HG02852 (cell line): ENCODE data around the gene MBD6.

ENCODE experiments used
- ATAC-seq: cut with Tn5 transposase; IDR thresholded peaks from one replicate; pipeline ENCODE4 v1.9.1; 2021; ENCODE audit warnings: mild to moderate bottlenecking, moderate library complexity; ENCODE audit not compliant: unreplicated experiment

MBD6 gene

DNA sequence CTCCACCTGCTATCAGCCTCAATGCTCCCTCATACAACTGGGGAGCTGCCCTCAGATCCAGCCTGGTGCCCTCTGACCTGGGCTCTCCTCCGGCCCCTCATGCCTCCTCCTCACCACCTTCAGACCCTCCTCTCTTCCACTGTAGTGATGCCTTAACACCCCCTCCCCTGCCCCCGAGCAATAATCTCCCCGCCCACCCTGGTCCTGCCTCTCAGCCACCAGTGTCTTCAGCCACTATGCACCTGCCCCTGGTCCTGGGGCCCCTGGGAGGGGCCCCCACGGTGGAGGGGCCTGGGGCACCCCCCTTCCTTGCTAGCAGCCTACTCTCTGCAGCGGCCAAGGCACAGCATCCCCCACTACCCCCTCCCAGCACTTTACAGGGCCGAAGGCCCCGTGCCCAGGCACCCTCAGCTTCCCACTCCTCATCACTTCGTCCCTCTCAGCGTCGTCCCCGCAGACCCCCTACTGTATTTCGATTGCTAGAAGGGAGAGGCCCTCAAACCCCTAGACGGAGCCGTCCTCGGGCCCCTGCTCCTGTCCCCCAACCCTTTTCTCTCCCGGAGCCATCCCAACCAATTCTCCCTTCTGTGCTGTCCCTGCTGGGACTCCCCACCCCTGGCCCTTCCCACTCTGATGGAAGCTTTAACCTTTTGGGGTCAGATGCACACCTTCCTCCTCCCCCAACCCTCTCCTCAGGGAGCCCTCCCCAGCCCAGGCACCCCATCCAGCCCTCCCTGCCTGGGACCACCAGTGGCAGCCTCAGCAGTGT, 3.2 kb downstream of the MBD6 start:
- ATAC-seq: no peak

- no peak for ATAC-seq
Observed at GRCh38 chr12:57526477-57527126, 4.0 kb downstream of the MBD6 start.

DNA sequence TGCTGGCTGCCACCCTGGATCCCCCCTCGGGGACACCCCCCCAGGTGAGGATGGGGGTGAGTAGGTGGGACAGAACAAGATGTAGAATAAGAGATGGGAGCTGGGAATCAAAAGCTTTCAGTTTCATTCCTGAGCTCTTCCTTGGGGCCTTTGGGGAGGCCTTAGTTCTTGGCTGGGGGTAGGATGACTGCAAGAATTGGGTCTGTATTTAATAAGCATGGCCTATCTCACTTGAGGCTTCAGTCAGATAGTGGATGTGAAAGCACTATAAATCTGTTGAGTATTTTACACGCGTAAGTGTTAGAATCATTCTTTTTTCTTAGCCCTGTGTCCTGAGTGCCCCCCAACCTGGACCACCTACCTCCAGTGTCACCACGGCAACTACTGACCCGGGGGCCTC, 4.6 kb downstream of the MBD6 start:
- no peak for ATAC-seq

DNA sequence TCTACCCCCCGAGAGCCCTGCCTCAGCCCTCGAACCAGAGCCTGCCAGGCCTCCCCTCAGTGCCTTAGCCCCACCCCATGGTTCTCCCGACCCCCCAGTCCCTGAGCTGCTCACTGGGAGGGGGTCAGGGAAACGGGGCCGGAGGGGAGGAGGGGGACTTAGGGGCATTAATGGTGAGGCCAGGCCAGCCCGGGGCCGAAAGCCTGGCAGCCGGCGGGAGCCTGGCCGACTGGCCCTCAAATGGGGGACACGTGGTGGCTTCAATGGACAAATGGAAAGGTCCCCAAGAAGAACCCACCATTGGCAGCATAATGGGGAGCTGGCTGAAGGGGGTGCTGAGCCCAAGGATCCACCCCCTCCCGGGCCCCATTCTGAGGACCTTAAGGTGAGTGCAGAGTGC, 5.6 kb downstream of the MBD6 start:
- ATAC-seq: no peak

DNA sequence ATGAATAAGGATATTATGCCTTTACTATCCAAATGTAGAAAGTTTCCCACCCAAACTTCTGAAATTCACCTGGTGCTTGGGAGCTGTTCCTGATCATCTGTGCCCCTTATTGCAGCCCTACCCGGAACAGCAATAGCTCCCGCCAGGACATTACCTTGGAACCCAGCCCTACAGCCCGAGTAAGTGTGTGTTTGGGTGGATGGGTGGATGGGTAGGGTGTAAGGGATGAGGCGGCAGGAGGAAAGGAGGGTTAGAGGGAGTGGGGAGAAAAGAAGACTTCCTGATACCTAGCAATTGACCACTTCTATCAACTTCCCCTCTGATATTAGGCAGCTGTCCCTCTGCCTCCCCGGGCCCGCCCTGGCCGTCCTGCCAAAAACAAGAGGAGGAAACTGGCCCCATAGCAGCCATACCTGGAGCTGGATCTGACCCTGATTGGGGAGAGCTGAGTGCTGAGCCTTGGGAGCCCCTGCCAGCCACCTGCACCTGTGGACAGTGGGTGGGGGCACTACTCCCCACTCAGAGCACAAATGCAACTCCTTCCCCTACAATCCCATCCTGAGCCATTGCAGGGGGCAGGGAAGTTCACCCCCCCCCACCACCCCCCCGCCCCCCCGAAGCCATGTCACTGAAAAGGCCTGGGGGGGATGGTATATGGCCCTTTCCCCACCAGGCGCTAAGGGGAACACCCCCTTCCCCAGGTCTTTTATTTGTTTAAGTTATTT, 6.4 kb downstream of the MBD6 start:
- no peak for ATAC-seq

GRCh38 chr12:57529831-57530230, 7.2 kb downstream of the MBD6 start:
- no peak for ATAC-seq

DNA sequence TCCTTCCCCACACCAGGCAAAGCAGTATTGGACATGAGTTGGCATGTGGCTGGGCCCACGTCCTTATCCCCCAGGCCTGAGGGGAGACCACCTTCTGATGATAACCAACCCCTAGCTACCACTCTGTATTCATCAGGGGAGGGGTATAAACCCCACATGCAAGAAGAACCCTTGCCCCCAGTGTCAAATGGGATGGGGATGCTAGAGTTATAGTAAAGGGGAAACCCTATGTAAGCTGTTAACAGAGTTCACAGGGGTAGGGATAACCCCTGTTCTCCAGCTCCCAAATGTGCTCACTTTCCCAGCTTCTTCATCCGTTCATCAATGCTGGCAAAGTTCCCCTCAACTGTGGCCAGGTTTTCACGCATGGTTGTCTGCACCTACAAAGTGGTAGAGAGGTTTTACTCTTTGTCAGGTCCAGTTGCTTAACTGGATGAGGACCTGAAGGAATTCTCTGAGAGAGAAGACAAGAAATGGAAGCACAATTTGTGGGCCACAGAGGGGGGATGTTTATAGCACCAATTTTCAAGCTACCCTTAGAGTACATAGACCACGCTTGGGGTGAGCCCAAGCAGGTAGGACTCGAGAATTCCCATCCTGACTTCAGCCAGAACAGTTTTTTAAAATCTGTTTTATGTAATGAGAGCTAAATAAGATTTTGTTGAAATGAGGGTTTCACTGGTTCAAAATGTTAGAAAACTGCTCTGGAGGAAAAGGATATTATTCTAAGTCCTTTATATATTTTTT, 7.9 kb downstream of the MBD6 start:
- ATAC-seq: no peak

DNA sequence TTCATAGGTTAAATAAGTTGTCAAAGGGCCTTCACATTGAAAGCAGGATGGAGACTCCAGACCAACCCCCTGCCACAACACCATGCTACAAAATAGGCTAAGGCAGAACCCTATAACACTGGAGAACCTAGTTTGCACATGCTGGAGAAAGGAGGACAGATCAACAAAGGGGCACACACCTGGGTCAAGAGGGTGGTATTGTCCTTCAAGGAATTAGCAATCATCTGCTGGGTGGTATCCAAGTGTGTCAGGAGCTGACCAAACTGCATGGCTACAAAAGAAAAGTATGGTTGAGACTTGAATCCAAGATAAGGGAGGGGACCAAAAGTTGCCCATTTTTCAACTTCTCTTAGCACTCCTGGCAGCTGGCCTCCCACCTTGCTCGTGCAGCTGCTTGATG, 9.2 kb downstream of the MBD6 start:
- no peak for ATAC-seq

- no peak for ATAC-seq
Observed at GRCh38 chr12:57533108-57533507, 10.5 kb downstream of the MBD6 start.

DNA sequence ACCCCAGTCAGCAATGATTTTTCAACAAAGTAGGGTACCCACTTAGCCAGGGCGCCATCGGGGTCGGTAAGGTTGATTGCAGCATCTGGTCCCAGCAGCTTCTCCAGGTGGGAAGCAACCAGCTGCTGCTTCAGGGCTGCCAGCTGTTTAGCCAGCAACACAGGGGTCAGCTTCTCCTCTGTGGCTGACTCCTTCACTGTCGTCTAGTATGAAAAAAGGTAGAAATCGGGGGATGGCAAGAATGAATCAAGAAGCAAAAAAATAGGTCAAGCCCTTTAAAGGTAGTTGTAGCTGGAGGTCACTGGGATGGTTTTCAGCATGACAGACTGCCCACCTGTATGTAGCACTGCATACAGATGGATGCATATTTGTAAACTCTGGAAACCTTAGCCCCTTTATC, 11.6 kb downstream of the MBD6 start:
- no peak for ATAC-seq

GRCh38 chr12:57534991-57535543, 12.4 kb downstream of the MBD6 start:
- ATAC-seq: no peak

- ATAC-seq: no peak
Observed at GRCh38 chr12:57535764-57536596, 13.4 kb downstream of the MBD6 start.

- no peak for ATAC-seq
Observed at GRCh38 chr12:57536597-57536942, 13.9 kb downstream of the MBD6 start.

DNA sequence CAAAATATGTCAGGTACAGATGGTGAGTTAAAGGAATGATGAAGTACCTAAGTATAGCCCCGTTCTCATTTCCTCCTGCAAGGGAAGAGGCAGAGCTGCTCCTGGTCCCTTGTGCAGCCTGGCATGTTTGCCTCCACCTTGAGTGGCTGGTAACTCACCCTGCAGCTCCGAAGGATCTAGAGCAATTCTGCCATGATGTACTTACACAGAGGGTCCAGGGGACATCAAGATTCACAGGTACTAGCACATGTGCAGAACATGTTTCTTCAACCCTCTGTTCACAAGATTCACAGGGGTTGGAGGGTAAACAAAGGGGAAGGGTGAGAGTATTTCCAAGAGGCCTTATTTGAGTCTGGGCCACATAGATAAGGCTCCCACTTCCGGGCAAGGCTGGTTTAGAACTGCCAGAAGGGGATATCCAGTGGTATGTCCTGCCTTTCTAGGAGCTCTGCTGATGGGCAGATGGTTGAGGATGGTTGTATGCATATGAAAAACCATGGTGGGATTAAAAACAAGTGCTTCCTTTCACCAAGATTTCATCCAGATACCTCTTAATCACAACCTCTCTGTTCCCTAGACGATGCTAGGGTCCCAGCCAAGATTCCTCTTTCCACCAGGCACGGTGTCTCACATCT, 16.6 kb downstream of the MBD6 start:
- no peak for ATAC-seq

- no peak for ATAC-seq
Observed at GRCh38 chr12:57541001-57541400, 18.4 kb downstream of the MBD6 start.

DNA sequence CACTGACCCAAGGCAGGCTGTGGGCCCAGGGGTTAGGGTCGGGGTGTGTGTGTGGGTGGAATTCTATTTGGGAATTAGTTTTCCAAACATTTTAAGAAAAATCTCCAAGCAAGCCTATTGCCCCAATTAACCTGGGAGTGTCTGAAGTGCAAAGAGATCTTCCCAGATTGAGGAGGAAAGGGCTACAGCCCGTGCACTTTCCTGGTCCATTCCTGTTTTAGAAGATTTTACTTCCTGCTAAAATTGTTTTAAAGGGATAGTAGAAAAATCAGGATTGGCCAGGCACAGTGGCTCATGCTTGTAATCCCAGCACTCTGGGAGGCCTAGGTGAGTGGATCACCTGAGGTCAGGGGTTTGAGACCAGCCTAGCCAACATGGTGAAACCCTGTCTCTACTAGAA, 19.1 kb downstream of the MBD6 start:
- ATAC-seq: no peak

DNA sequence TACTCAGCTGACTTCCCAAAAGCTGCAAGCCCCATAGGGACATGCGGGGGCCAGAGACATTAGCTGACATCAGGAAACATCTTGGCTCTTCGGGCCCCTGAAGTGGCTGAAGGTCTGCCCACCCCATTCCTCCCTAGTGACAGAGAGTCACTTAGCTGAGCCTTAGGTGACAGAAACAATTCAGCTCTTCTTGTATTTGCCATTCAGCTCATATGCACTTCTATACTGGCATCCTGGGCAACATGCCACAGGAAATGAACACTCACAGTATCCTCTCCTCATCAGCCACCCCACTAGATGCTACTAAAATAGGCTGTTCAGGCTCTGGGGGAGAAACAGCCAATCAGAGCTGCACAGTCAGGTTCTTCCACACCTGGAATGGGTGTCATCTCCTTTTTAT, 21.0 kb downstream of the MBD6 start:
- no peak for ATAC-seq

- ATAC-seq: no peak
Observed at GRCh38 chr12:57545809-57546437, 23.3 kb downstream of the MBD6 start.
